ENCODE data around the gene MET. TPM values are rescaled to one million over a fixed set of nuclear protein-coding genes. Genes with fewer than 3 reads are reported as not detected.

MET gene
- polyA plus RNA-seq, 2 of the 4 experiments (the other 2 are of a cell fraction): 72.3 to 165 TPM

DNA sequence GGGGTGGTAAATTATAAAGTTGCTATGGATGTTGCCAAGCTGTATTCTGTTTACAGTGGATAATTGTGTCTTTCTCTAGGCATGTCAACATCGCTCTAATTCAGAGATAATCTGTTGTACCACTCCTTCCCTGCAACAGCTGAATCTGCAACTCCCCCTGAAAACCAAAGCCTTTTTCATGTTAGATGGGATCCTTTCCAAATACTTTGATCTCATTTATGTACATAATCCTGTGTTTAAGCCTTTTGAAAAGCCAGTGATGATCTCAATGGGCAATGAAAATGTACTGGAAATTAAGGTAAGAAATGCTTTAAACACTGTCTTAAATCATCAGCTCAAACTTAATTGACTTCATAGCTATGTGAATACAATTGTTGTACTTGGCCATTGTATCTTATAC is 91.0 kb downstream of the MET start:
- no peak for DNase-seq (ENCODE audit: low read depth in 1 of 2, low spot score in 1 of 2)
- TF ChIP-seq ZC3H11A (IDR thresholded peaks at IDR 0.05) (no peak), TFCP2L1 (CRISPR knock-in tag; IDR thresholded peaks at IDR 0.05) (no peak), HOXA7 (CRISPR knock-in tag; IDR thresholded peaks at IDR 0.05) (no peak), CBX2 (IDR thresholded peaks at IDR 0.05; ENCODE audit: borderline replicate concordance, low read depth) (no peak), ZSCAN20 (CRISPR knock-in tag; IDR thresholded peaks at IDR 0.05) (no peak), CEBPB (IDR thresholded peaks at IDR 0.05) (no peak), JUNB (IDR thresholded peaks at IDR 0.05) (no peak), MYC (IDR thresholded peaks at IDR 0.05; ENCODE audit: borderline replicate concordance, low read length) (no peak)
- Histone ChIP-seq H3K27ac (no peak overlapping the region), H3K4me2 (no peak overlapping the region), H3K9me3 (no peaks in the 10 kb centered on the region), H3K4me3 (no peak overlapping the region), H3K4me1 (peaks cover 11% of the 10 kb centered on the region)
- ChIA-PET POLR2A (no interaction called here), CTCF (interaction anchor here (1.1 to 2.5 kb wide), 3 partner anchors 25 to 92 kb away, joined by 4 to 8 read pairs (median 5); partner anchors contain the start of gene MET)
- ATAC-seq: no peak
- no peak for FAIRE-seq
- 90% methylated on average over 1 of the region's 1 CpG for WGBS (ENCODE audit: missing lambda C conversion rate)

DNA sequence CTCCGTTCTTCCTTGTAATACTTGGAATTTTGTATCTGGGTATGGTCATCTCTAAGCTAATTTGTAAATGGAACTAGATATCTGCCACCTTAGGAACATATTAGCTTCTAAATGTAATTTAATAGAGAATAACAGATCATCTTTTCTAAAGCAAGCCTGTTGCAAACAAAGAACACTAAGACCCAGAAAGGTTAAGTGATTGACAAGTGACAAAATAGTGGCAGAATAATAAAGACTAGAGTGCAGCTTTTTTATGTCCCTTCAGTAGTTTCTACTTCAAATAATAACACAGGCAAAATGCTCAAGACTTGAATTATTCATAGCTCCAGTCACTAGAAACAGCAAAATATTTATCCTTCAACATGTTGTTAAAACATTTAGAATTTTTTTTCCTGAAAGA is 91.7 kb downstream of the MET start:
- CTCF ChIA-PET: interaction anchor here (1.1 to 2.5 kb wide), 3 partner anchors 23 to 92 kb away, joined by 4 to 8 read pairs (median 4); partner anchors contain the start of gene MET
- WGBS (ENCODE audit: missing lambda C conversion rate): 93% methylated on average over 1 of the region's 1 CpG
- Histone ChIP-seq H3K4me3 (no peak overlapping the region), H3K27ac (no peak overlapping the region), H3K4me2 (no peak overlapping the region), H3K4me1 (peaks cover 11% of the 10 kb centered on the region), H3K9me3 (no peaks in the 10 kb centered on the region)
- POLR2A ChIA-PET: no interaction called here
- FAIRE-seq (no peak), DNase-seq (ENCODE audit: low read depth in 1 of 2, low spot score in 1 of 2) (no peak), ATAC-seq (no peak)
- TF ChIP-seq NFE2L2 (conservative IDR thresholded peaks at IDR 0.05; ENCODE audit: low read length) (no peak), SREBF2 (IDR thresholded peaks at IDR 0.05) (no peak), HES2 (IDR thresholded peaks at IDR 0.05) (no peak), JUNB (IDR thresholded peaks at IDR 0.05) (no peak)
- TF ChIP-seq, protein P1, sequence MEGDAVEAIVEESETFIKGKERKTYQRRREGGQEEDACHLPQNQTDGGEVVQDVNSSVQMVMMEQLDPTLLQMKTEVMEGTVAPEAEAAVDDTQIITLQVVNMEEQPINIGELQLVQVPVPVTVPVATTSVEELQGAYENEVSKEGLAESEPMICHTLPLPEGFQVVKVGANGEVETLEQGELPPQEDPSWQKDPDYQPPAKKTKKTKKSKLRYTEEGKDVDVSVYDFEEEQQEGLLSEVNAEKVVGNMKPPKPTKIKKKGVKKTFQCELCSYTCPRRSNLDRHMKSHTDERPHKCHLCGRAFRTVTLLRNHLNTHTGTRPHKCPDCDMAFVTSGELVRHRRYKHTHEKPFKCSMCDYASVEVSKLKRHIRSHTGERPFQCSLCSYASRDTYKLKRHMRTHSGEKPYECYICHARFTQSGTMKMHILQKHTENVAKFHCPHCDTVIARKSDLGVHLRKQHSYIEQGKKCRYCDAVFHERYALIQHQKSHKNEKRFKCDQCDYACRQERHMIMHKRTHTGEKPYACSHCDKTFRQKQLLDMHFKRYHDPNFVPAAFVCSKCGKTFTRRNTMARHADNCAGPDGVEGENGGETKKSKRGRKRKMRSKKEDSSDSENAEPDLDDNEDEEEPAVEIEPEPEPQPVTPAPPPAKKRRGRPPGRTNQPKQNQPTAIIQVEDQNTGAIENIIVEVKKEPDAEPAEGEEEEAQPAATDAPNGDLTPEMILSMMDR (IDR thresholded peaks at IDR 0.05): no peak

GRCh38 chr7:116766881-116767280 is 94.9 kb downstream of the MET start:
- FAIRE-seq (no peak), ATAC-seq (peak in 1 of 2 experiments; percentile 25; a peak in 2 of 6 replicates), DNase-seq (ENCODE audit: low read depth in 1 of 2, low spot score in 1 of 2) (no peak)
- 83% methylated on average over 3 of the region's 3 CpGs for WGBS (ENCODE audit: missing lambda C conversion rate)
- ChIA-PET CTCF (interaction anchor here (1.6 kb wide), 1 partner anchor 176 kb away, joined by 3 read pairs; no protein-coding TSS in a partner anchor), POLR2A (no interaction called here)
- Histone ChIP-seq H3K4me2 (no peak overlapping the region), H3K4me1 (peaks cover 37% of the 10 kb centered on the region), H3K9me3 (no peaks in the 10 kb centered on the region), H3K4me3 (no peak overlapping the region), H3K27ac (peak overlapping the region in 1 of 2 experiments; percentile 51; a peak in 3 of 6 replicates)
- TF ChIP-seq, protein P2, sequence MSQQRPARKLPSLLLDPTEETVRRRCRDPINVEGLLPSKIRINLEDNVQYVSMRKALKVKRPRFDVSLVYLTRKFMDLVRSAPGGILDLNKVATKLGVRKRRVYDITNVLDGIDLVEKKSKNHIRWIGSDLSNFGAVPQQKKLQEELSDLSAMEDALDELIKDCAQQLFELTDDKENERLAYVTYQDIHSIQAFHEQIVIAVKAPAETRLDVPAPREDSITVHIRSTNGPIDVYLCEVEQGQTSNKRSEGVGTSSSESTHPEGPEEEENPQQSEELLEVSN (IDR thresholded peaks at IDR 0.05; ENCODE audit: borderline replicate concordance, low read depth): no peak
- TF ChIP-seq MAZ (IDR thresholded peaks at IDR 0.05; ENCODE audit: borderline replicate concordance, low read depth, low read length) (no peak), SREBF2 (IDR thresholded peaks at IDR 0.05) (no peak), RCOR1 (IDR thresholded peaks at IDR 0.05; ENCODE audit: low read depth, low read length) (no peak), PHF8 (IDR thresholded peaks at IDR 0.05; ENCODE audit: borderline replicate concordance, low read depth) (no peak), ZFP36 (IDR thresholded peaks at IDR 0.05; ENCODE audit: borderline replicate concordance, partially characterized antibody) (no peak), ZSCAN20 (CRISPR knock-in tag; IDR thresholded peaks at IDR 0.05) (no peak), KDM1A (IDR thresholded peaks at IDR 0.05; ENCODE audit: low read depth) (no peak), RARB (CRISPR knock-in tag; IDR thresholded peaks at IDR 0.05) (no peak), FOSL2 (IDR thresholded peaks at IDR 0.05) (no peak), FOSL2 (CRISPR knock-in tag; IDR thresholded peaks at IDR 0.05) (no peak), HES2 (IDR thresholded peaks at IDR 0.05) (no peak), MYC (IDR thresholded peaks at IDR 0.05; ENCODE audit: borderline replicate concordance, low read length) (no peak), MAFK (IDR thresholded peaks at IDR 0.05; ENCODE audit: partially characterized antibody) (no peak), CHD2 (IDR thresholded peaks at IDR 0.05; ENCODE audit: low read length, partially characterized antibody) (no peak), FOXS1 (CRISPR knock-in tag; IDR thresholded peaks at IDR 0.05) (no peak), TFCP2L1 (CRISPR knock-in tag; IDR thresholded peaks at IDR 0.05) (no peak)
- TF ChIP-seq, protein P3, sequence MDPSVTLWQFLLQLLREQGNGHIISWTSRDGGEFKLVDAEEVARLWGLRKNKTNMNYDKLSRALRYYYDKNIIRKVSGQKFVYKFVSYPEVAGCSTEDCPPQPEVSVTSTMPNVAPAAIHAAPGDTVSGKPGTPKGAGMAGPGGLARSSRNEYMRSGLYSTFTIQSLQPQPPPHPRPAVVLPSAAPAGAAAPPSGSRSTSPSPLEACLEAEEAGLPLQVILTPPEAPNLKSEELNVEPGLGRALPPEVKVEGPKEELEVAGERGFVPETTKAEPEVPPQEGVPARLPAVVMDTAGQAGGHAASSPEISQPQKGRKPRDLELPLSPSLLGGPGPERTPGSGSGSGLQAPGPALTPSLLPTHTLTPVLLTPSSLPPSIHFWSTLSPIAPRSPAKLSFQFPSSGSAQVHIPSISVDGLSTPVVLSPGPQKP (IDR thresholded peaks at IDR 0.05; ENCODE audit: low read depth, low read length): no peak

All from A549 (cell line).